HepG2 (cell line): ENCODE results near the gene NT5C3B. TPM values are rescaled to one million over a fixed set of nuclear protein-coding genes. Genes with fewer than 3 reads are reported as not detected.

Experiments used
- ATRX ChIP-seq: sonication (generic); formaldehyde crosslinking; IDR thresholded peaks from 2 replicates; pipeline ENCODE4 v1.4.0; 2020; ENCODE audit warnings: missing genetic modification reagents, borderline replicate concordance
- FOXO1 ChIP-seq: sonication (generic); formaldehyde crosslinking; IDR thresholded peaks from 2 replicates; pipeline ENCODE4 v1.4.0; 2020; ENCODE audit warnings: missing genetic modification reagents
- MAFK ChIP-seq, 2 experiments: IDR thresholded peaks in 1 of 2; conservative IDR thresholded peaks in 1 of 2; 2 replicates each; pipeline ENCODE4 v1.6.1; 2011; ENCODE audit warnings: improper control_type of control experiment in 2 of 2, low read length in 2 of 2
- RARG ChIP-seq: sonication (generic); formaldehyde crosslinking; IDR thresholded peaks from 2 replicates; pipeline ENCODE4 v1.4.0; 2020; ENCODE audit warnings: low read depth, mild to moderate bottlenecking, missing genetic modification reagents
- RBAK ChIP-seq: sonication (generic); formaldehyde crosslinking; IDR thresholded peaks from 2 replicates; pipeline ENCODE4 v1.5.1; 2020; ENCODE audit warnings: mild to moderate bottlenecking, missing genetic modification reagents
- SAFB2 ChIP-seq: sonication (generic); formaldehyde crosslinking; IDR thresholded peaks from 2 replicates; pipeline ENCODE4 v1.5.1; 2020; ENCODE audit warnings: missing genetic modification reagents, low read depth, mild to moderate bottlenecking, borderline replicate concordance
- SMAD9 ChIP-seq: sonication (generic); formaldehyde crosslinking; IDR thresholded peaks from 2 replicates; pipeline ENCODE4 v1.5.1; 2020; ENCODE audit warnings: mild to moderate bottlenecking, missing genetic modification reagents
- SUZ12 ChIP-seq: fragments of 150-350 bp; IDR thresholded peaks from 2 replicates; pipeline ENCODE4 v1.6.1; 2014; ENCODE audit warnings: low read depth, low read length
- ZBTB38 ChIP-seq: sonication (generic); formaldehyde crosslinking; IDR thresholded peaks from 2 replicates; pipeline ENCODE4 v1.5.1; 2020; ENCODE audit warnings: mild to moderate bottlenecking, missing genetic modification reagents
- ZNF232 ChIP-seq: sonication (generic); formaldehyde crosslinking; IDR thresholded peaks from 2 replicates; pipeline ENCODE4 v1.4.0; 2020; ENCODE audit warnings: missing genetic modification reagents, borderline replicate concordance
- ZNF326 ChIP-seq: sonication (generic); formaldehyde crosslinking; IDR thresholded peaks from 2 replicates; pipeline ENCODE4 v1.4.0; 2020; ENCODE audit warnings: missing genetic modification reagents, borderline replicate concordance
- ZNF382 ChIP-seq: sonication (generic); formaldehyde crosslinking; IDR thresholded peaks from 2 replicates; pipeline ENCODE4 v1.5.0; 2020; ENCODE audit warnings: missing genetic modification reagents, mild to moderate bottlenecking, borderline replicate concordance
- ZNF546 ChIP-seq: sonication (generic); formaldehyde crosslinking; conservative IDR thresholded peaks from 2 replicates; pipeline ENCODE4 v1.8.1; 2023; ENCODE audit warnings: mild to moderate bottlenecking, missing genetic modification reagents
- ZNF563 ChIP-seq: sonication (generic); formaldehyde crosslinking; IDR thresholded peaks from 2 replicates; pipeline ENCODE4 v1.8.0; 2022; ENCODE audit warnings: mild to moderate bottlenecking, moderate library complexity, missing genetic modification reagents
- ZNF564 ChIP-seq: sonication (generic); formaldehyde crosslinking; IDR thresholded peaks from 2 replicates; pipeline ENCODE4 v1.8.1; 2023; ENCODE audit warnings: mild to moderate bottlenecking, missing genetic modification reagents
- ZNF589 ChIP-seq: sonication (generic); formaldehyde crosslinking; conservative IDR thresholded peaks from 2 replicates; pipeline ENCODE4 v1.8.0; 2022; ENCODE audit warnings: mild to moderate bottlenecking, moderate library complexity, missing genetic modification reagents
- polyA plus RNA-seq, 8 experiments: library from polyadenylated mRNA; depleted of rRNA in 3 of 8; stranded (reverse) in 7 of 8; unstranded in 1 of 8; fragments of >200 nt; fragmentation: Illumina TruSeq in 4 of 8; extraction: Trizol in 4 of 8; gene quantifications; 2 replicates each; pipeline versions ENCODE4 v1.2.1 to v1.2.3, GENCODE V29; 2011 to 2016; ENCODE audit warnings: low read depth in 4 of 8, missing spikeins in 1 of 8, mixed read lengths in 1 of 8; ENCODE audit not compliant: insufficient read depth in 1 of 8
- total RNA-seq, 5 experiments: library from RNA; depleted of rRNA; stranded (reverse); fragments of >200 nt; fragmentation: Illumina TruSeq; extraction: Trizol; gene quantifications; 2 replicates each; pipeline ENCODE4 v1.2.3, GENCODE V29; 2016; ENCODE audit warnings: low read depth in 1 of 5
- TF ChIP-seq, protein P1 (sequence below): sonication (generic); formaldehyde crosslinking; IDR thresholded peaks from 2 replicates; pipeline ENCODE4 v1.5.1; 2020; ENCODE audit warnings: mild to moderate bottlenecking, missing genetic modification reagents, moderate library complexity
- TF ChIP-seq, protein P2 (sequence below): sonication (generic); formaldehyde crosslinking; IDR thresholded peaks from 2 replicates; pipeline ENCODE4 v1.4.0; 2020; ENCODE audit warnings: missing genetic modification reagents
- TF ChIP-seq, protein P3 (sequence below): sonication (generic); formaldehyde crosslinking; IDR thresholded peaks from 2 replicates; pipeline ENCODE4 v1.8.1; 2023; ENCODE audit warnings: mild to moderate bottlenecking, missing genetic modification reagents

The NT5C3B gene
- total and polyA plus RNA-seq, 2 of the 13 experiments (the other 11 are each of a cell fraction or from before 2014, with no cell fraction given), result 104 to 126 TPM

DNA sequence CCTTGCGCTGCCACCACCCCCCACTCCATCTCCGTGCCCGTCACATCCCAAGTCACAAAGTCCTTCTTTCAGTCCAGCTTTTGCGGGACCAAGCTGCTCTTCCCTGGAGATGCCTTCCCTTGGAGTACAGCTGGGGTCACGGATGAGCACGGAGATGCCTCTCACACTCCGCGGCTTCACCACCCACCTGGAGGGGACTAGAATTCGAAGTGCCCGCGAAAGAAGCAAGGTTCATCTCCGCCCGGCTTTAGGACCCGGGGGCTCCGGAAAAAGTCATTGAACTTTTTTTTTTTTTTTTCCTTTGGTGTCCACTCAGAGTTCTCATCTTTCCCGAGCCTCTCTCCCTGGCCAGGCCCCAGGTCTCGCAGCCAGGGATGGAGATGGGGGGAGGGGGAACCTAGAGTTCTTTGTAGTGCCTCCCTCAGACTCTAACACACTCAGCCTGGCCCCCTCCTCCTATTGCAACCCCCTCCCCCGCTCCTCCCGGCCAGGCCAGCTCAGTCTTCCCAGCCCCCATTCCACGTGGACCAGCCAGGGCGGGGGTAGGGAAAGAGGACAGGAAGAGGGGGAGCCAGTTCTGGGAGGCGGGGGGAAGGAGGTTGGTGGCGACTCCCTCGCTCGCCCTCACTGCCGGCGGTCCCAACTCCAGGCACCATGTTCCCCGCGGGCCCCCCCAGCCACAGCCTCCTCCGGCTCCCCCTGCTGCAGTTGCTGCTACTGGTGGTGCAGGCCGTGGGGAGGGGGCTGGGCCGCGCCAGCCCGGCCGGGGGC, 23.5 kb downstream of the NT5C3B start, which contains the start of gene FKBP10 (continued):
- TF ChIP-seq SMAD9 (CRISPR knock-in tag) (no peak), ZNF232 (no peak), ATRX (CRISPR knock-in tag) (no peak), SUZ12 (no peak), ZNF546 (peak; percentile 14; the same call in 1 of the 2 replicates), ZNF564 (0 out of 2 replicates have a peak, but pooled peaks have one; percentile 24), RARG (CRISPR knock-in tag) (0 out of 2 replicates have a peak, but pooled peaks have one; percentile 70), FOXO1 (CRISPR knock-in tag) (no peak), RBAK (CRISPR knock-in tag) (no peak), MAFK (conservative IDR thresholded peaks at IDR 0.05 in 1 of 2, IDR thresholded peaks at IDR 0.05 in 1 of 2; ENCODE audit: low read length in 2 of 2) (no peak), ZNF563 (CRISPR knock-in tag) (no peak), ZBTB38 (CRISPR knock-in tag) (no peak), ZNF589 (CRISPR knock-in tag) (0 out of 2 replicates have a peak, but pooled peaks have one; percentile 36), ZNF382 (CRISPR knock-in tag) (no peak), SAFB2 (CRISPR knock-in tag) (no peak), ZNF326 (CRISPR knock-in tag) (no peak)
- TF ChIP-seq, protein P1, sequence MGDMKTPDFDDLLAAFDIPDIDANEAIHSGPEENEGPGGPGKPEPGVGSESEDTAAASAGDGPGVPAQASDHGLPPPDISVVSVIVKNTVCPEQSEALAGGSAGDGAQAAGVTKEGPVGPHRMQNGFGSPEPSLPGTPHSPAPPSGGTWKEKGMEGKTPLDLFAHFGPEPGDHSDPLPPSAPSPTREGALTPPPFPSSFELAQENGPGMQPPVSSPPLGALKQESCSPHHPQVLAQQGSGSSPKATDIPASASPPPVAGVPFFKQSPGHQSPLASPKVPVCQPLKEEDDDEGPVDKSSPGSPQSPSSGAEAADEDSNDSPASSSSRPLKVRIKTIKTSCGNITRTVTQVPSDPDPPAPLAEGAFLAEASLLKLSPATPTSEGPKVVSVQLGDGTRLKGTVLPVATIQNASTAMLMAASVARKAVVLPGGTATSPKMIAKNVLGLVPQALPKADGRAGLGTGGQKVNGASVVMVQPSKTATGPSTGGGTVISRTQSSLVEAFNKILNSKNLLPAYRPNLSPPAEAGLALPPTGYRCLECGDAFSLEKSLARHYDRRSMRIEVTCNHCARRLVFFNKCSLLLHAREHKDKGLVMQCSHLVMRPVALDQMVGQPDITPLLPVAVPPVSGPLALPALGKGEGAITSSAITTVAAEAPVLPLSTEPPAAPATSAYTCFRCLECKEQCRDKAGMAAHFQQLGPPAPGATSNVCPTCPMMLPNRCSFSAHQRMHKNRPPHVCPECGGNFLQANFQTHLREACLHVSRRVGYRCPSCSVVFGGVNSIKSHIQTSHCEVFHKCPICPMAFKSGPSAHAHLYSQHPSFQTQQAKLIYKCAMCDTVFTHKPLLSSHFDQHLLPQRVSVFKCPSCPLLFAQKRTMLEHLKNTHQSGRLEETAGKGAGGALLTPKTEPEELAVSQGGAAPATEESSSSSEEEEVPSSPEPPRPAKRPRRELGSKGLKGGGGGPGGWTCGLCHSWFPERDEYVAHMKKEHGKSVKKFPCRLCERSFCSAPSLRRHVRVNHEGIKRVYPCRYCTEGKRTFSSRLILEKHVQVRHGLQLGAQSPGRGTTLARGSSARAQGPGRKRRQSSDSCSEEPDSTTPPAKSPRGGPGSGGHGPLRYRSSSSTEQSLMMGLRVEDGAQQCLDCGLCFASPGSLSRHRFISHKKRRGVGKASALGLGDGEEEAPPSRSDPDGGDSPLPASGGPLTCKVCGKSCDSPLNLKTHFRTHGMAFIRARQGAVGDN, result peak; percentile 51
- TF ChIP-seq, protein P2, sequence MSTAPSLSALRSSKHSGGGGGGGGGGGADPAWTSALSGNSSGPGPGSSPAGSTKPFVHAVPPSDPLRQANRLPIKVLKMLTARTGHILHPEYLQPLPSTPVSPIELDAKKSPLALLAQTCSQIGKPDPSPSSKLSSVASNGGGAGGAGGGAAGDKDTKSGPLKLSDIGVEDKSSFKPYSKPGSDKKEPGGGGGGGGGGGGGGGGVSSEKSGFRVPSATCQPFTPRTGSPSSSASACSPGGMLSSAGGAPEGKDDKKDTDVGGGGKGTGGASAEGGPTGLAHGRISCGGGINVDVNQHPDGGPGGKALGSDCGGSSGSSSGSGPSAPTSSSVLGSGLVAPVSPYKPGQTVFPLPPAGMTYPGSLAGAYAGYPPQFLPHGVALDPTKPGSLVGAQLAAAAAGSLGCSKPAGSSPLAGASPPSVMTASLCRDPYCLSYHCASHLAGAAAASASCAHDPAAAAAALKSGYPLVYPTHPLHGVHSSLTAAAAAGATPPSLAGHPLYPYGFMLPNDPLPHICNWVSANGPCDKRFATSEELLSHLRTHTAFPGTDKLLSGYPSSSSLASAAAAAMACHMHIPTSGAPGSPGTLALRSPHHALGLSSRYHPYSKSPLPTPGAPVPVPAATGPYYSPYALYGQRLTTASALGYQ (CRISPR knock-in tag), result no peak
- TF ChIP-seq, protein P3, sequence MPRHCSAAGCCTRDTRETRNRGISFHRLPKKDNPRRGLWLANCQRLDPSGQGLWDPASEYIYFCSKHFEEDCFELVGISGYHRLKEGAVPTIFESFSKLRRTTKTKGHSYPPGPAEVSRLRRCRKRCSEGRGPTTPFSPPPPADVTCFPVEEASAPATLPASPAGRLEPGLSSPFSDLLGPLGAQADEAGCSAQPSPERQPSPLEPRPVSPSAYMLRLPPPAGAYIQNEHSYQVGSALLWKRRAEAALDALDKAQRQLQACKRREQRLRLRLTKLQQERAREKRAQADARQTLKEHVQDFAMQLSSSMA, result no peak
